Fibroblast of lung (primary cell): ENCODE data around the gene ACOXL. TPM values are rescaled to one million over a fixed set of nuclear protein-coding genes. Genes with fewer than 3 reads are reported as not detected.

Experiments used
- DNase-seq, 2 donors: peaks; one replicate each; pipeline versions ENCODE4 v3.0.0 to v3.0.0-alpha.2; 2010; ENCODE audit warnings: low read depth in 2 of 2
- H2AFZ ChIP-seq: 2 replicates; pipeline ENCODE4 v1.5.1; 2012; ENCODE audit warnings: low read length, control low read depth, inconsistent platforms
- H3K27ac ChIP-seq: 2 replicates; pipeline ENCODE4 v1.5.1; 2011; ENCODE audit warnings: low read length, control low read depth; ENCODE audit not compliant: insufficient read depth
- H3K27me3 ChIP-seq: 2 replicates; pipeline ENCODE4 v1.5.1; 2011; ENCODE audit warnings: mild to moderate bottlenecking, low read length; ENCODE audit not compliant: control insufficient read depth, insufficient read depth
- H3K36me3 ChIP-seq: 2 replicates; pipeline ENCODE4 v1.5.1; 2011; ENCODE audit warnings: low read length; ENCODE audit not compliant: control insufficient read depth, insufficient read depth
- H3K4me1 ChIP-seq: 2 replicates; pipeline ENCODE4 v1.5.1; 2011; ENCODE audit warnings: low read length; ENCODE audit not compliant: control insufficient read depth, insufficient read depth; ENCODE audit errors: extremely low read depth
- H3K4me2 ChIP-seq: 2 replicates; pipeline ENCODE4 v1.5.1; 2011; ENCODE audit warnings: low read length, control low read depth; ENCODE audit not compliant: insufficient read depth; ENCODE audit errors: extremely low read depth
- H3K4me3 ChIP-seq, 4 experiments: fragments of 200-600 bp in 1 of 4; sonication (generic) in 1 of 4; replicated peaks in 1 of 4; 2 replicates each; pipeline ENCODE4 v1.5.1; 2011 to 2016; ENCODE audit warnings: low read length in 4 of 4, low read depth in 3 of 4, mild to moderate bottlenecking in 3 of 4, control low read depth in 2 of 4, inconsistent platforms in 1 of 4, mixed read lengths in 1 of 4; ENCODE audit not compliant: insufficient read depth in 1 of 4; ENCODE audit errors: control extremely low read depth in 1 of 4
- H3K79me2 ChIP-seq: 2 replicates; pipeline ENCODE4 v1.5.1; 2012; ENCODE audit warnings: mild to moderate bottlenecking, low read length, inconsistent platforms; ENCODE audit not compliant: control insufficient read depth, insufficient read depth
- H3K9ac ChIP-seq: 2 replicates; pipeline ENCODE4 v1.5.1; 2011; ENCODE audit warnings: mild to moderate bottlenecking, low read length, control low read depth; ENCODE audit not compliant: insufficient read depth
- H3K9me3 ChIP-seq: 2 replicates; pipeline ENCODE4 v1.5.1; 2012; ENCODE audit warnings: low read depth, low read length; ENCODE audit not compliant: control insufficient read depth, insufficient read depth
- H4K20me1 ChIP-seq: 2 replicates; pipeline ENCODE4 v1.5.1; 2011; ENCODE audit warnings: low read length; ENCODE audit not compliant: control insufficient read depth, insufficient read depth; ENCODE audit errors: extremely low read depth
- EZH2 ChIP-seq: IDR thresholded peaks from 2 replicates; pipeline ENCODE4 v1.5.1; 2012; ENCODE audit warnings: low read length, control low read depth, mild to moderate bottlenecking; ENCODE audit errors: missing control alignments
- polyA plus RNA-seq, 2 donors: library from polyadenylated mRNA; depleted of rRNA in 1 of 2; stranded (reverse) in 1 of 2; unstranded in 1 of 2; fragments of >200 nt; gene quantifications; 2 replicates each; pipeline ENCODE4 v1.2.1, GENCODE V29; 2011 to 2012; ENCODE audit warnings: missing spikeins in 1 of 2
- total RNA-seq: library from RNA; depleted of rRNA; stranded (reverse); fragments of >200 nt; gene quantifications from 2 replicates; pipeline ENCODE4 v1.2.1, GENCODE V29; 2014
- TF ChIP-seq, protein P1 (sequence below), 2 donors: IDR thresholded peaks in 1 of 2; conservative IDR thresholded peaks in 1 of 2; 1 replicate in 1 of 2; 2 replicates in 1 of 2; pipeline ENCODE4 v1.5.1; 2011 to 2012; ENCODE audit warnings: low read length in 2 of 2, control low read depth in 1 of 2, inconsistent platforms in 1 of 2, low read depth in 1 of 2, mild to moderate bottlenecking in 1 of 2

Gene ACOXL
- total and polyA plus RNA-seq, 2 donors (not counting 1 experiment from before 2014, with no cell fraction given), result not detected

DNA sequence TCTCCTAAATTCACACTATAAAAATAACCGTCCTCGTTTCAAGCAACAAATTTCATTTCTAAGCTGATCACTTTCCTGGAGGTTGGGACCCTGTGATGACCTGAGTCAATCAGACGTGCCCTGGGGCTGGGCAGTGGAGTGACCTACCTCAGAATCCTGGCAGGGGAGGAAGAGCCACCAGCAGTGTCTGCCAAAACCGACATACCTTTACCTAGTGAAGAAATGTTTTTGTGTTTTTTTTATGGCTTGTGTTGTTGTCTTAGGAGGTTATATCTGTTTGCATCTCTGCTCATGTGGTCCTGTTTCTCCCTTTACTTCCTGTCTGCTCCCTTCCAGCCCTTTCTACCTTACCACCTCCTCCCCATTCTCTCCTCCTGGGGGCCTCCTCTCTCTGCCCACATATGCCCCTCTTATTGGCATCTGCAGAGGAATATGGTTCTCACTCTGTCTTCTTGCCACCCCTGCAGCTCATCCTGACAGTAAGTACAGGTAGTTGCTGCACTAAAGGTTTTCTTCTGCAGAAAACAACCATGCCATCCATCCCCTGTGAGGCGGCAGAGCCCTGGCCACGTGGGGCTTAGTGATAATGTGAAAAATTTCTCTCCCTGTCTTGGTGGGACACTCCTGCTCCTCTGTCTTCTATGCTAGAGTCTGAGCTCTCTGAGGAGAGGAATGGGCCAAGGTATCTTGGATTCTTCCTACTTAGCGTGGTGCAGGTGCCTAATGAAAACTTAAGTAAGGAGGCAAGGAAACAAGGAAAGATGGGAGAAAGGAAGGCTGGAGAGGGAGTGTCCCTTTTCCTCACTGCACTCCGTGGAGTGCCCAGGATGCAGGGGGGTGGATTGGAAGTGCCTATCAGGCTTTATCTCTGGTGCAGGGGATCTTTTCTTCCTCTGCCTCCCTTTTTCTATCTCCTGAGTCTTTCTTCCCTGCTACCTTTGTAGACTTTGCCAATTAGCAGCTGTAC lies 15.4 kb downstream of the ACOXL start:
- TF ChIP-seq EZH2, result no peak
- TF ChIP-seq, protein P1, sequence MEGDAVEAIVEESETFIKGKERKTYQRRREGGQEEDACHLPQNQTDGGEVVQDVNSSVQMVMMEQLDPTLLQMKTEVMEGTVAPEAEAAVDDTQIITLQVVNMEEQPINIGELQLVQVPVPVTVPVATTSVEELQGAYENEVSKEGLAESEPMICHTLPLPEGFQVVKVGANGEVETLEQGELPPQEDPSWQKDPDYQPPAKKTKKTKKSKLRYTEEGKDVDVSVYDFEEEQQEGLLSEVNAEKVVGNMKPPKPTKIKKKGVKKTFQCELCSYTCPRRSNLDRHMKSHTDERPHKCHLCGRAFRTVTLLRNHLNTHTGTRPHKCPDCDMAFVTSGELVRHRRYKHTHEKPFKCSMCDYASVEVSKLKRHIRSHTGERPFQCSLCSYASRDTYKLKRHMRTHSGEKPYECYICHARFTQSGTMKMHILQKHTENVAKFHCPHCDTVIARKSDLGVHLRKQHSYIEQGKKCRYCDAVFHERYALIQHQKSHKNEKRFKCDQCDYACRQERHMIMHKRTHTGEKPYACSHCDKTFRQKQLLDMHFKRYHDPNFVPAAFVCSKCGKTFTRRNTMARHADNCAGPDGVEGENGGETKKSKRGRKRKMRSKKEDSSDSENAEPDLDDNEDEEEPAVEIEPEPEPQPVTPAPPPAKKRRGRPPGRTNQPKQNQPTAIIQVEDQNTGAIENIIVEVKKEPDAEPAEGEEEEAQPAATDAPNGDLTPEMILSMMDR (conservative IDR thresholded peaks at IDR 0.05 in 1 of 2, IDR thresholded peaks at IDR 0.05 in 1 of 2; ENCODE audit: low read depth in 1 of 2, low read length in 2 of 2), result no peak
- peaks cover 21% of the 10 kb centered on the region for H3K27me3 ChIP-seq
- DNase-seq, result no peak

DNA sequence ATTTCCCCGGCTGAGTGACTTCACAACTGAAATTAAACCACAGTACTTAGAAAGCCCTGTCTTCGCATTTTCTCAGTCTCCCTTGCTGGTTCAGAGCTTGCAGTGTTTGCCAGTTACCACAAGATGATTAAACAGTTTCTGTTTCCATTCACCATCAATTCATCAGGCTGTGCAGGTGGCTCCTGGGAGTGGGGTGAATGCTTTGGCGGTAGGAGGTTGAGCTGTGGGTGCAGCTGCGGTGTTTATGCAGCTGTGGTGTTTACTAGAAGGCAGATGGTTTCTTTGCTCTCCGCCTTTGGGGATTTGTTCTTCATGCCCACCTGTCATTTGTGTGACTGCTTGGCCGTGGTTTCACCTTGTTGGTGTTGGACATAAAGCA lies 16.1 kb downstream of the ACOXL start:
- H4K20me1 ChIP-seq, result no peaks in the 10 kb centered on the region
- H3K79me2 ChIP-seq, result no peaks in the 10 kb centered on the region
- no peak overlapping the region for H3K4me3 ChIP-seq
- H3K9ac ChIP-seq, result no peak overlapping the region
- H3K27ac ChIP-seq, result no peak overlapping the region
- H3K4me2 ChIP-seq, result no peak overlapping the region
- H2AFZ ChIP-seq, result no peak overlapping the region
- H3K4me1 ChIP-seq, result no peaks in the 10 kb centered on the region
- H3K9me3 ChIP-seq, result no peaks in the 10 kb centered on the region
- H3K36me3 ChIP-seq, result no peaks in the 10 kb centered on the region
- H3K27me3 ChIP-seq, result peaks cover 21% of the 10 kb centered on the region
- TF ChIP-seq, protein P1 (conservative IDR thresholded peaks at IDR 0.05 in 1 of 2, IDR thresholded peaks at IDR 0.05 in 1 of 2; ENCODE audit: low read depth in 1 of 2, low read length in 2 of 2), result no peak
- no peak for TF ChIP-seq EZH2
- DNase-seq, result peak in 1 of 2 donors; percentile 84

More for the DNA sequence above, 15.4 kb downstream of the ACOXL start:
- H4K20me1 ChIP-seq, result no peaks in the 10 kb centered on the region
- H2AFZ ChIP-seq, result no peak overlapping the region
- no peaks in the 10 kb centered on the region for H3K36me3 ChIP-seq
- H3K9ac ChIP-seq, result no peak overlapping the region
- no peaks in the 10 kb centered on the region for H3K4me1 ChIP-seq
- no peak overlapping the region for H3K4me2 ChIP-seq
- no peaks in the 10 kb centered on the region for H3K79me2 ChIP-seq
- H3K27ac ChIP-seq, result no peak overlapping the region
- no peak overlapping the region for H3K4me3 ChIP-seq
- no peaks in the 10 kb centered on the region for H3K9me3 ChIP-seq

DNA sequence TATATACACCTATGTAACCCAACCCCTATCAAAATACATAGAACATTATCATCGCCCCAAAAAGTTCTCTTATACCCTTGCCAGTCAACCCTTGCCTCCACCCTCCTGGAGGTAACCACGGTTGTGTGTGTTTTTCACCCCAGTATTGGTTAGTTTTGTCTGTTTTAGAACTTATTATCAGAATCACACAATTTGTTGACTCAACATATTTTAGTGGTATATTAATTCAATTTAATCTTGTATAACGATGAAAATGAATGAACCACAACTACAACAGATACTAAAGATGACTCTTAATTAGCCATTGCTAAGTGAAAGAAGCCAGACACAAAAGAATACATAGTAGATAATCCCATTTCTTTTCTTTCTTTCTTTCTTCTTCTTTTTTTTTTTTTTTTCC lies 19.3 kb downstream of the ACOXL start:
- Histone ChIP-seq H3K36me3 (no peaks in the 10 kb centered on the region), H3K9me3 (no peaks in the 10 kb centered on the region), H2AFZ (no peak overlapping the region), H3K4me3 (no peak overlapping the region), H3K9ac (no peak overlapping the region), H3K4me2 (no peak overlapping the region), H3K27ac (no peak overlapping the region), H3K4me1 (no peaks in the 10 kb centered on the region), H3K27me3 (peaks cover 11% of the 10 kb centered on the region), H4K20me1 (no peaks in the 10 kb centered on the region), H3K79me2 (no peaks in the 10 kb centered on the region)
- no peak for DNase-seq
- TF ChIP-seq, protein P1 (conservative IDR thresholded peaks at IDR 0.05 in 1 of 2, IDR thresholded peaks at IDR 0.05 in 1 of 2; ENCODE audit: low read depth in 1 of 2, low read length in 2 of 2), result no peak
- no peak for TF ChIP-seq EZH2
